ENCODE data around the gene C11orf68. TPM values are rescaled to one million over a fixed set of nuclear protein-coding genes. Genes with fewer than 3 reads are reported as not detected.

The C11orf68 gene
- total RNA-seq, 3 donors from 2014 or later (not counting 1 experiment from before 2014, with no cell fraction given), result 19.9 to 28.3 (median 20.7) TPM

GRCh38 chr11:65900125-65900898, 18.6 kb downstream of the C11orf68 start, which contains the start of gene FOSL1:
FOSL1 (minus strand) TSS chr11:65900388; CDS start chr11:65900339, 49 bp downstream.
- Histone ChIP-seq H3K4me3 (ENCODE audit: low read length) (peak within 1 kb of the TSS; percentile 30), H3K4me1 (ENCODE audit: control insufficient read depth, insufficient read depth, low read length) (peaks cover 38% of the 10 kb centered on the region), H3K27me3 (ENCODE audit: control insufficient read depth, insufficient read depth, low read length) (peaks cover 5% of the 10 kb centered on the region), H3K36me3 (ENCODE audit: control insufficient read depth, insufficient read depth, low read length) (no peaks in the 10 kb centered on the region), H3K27ac (ENCODE audit: low read length) (peak within 1 kb of the TSS; percentile 15), H3K9me3 (ENCODE audit: control insufficient read depth, insufficient read depth, low read length) (no peaks in the 10 kb centered on the region)
- ATAC-seq, result peak; percentile 66 to 86 (median 78)
- intact Hi-C loops (cut with micrococcal nuclease), result loop anchor here (1.0 kb wide), 1 partner anchor 10 kb away; the partner anchor contains the start of gene CCDC85B
- Mint-ChIP-seq H3K4me1 (peaks cover 12 to 23% of the 10 kb centered on the region in 2 donors), H3K36me3 (no peaks in the 10 kb centered on the region), H3K27ac (peak within 1 kb of the TSS; percentile 90 to 98), H3K9me3 (no peaks in the 10 kb centered on the region), H3K27me3 (ENCODE audit: low read depth in 2 of 2) (peaks cover 0 to 5% of the 10 kb centered on the region in 2 donors), H3K4me3 (peak within 1 kb of the TSS; percentile 72)
- DNase-seq, result peak; percentile 91 to 96
- 2% methylated on average over 80 of the region's 80 CpGs for WGBS (ENCODE audit: insufficient coverage)
- no peak for TF ChIP-seq CTCF (IDR thresholded peaks at IDR 0.05)

- Mint-ChIP-seq H3K4me1 (peaks cover 12 to 23% of the 10 kb centered on the region in 2 donors), H3K27ac (peak overlapping the region in 1 of 2 donors; percentile 98), H3K9me3 (no peaks in the 10 kb centered on the region), H3K36me3 (no peaks in the 10 kb centered on the region), H3K4me3 (peak overlapping the region; percentile 72), H3K27me3 (ENCODE audit: low read depth in 2 of 2) (peaks cover 0 to 5% of the 10 kb centered on the region in 2 donors)
- 3% methylated on average over 78 of the region's 78 CpGs for WGBS (ENCODE audit: insufficient coverage)
- ATAC-seq, result peak in 2 of 3 donors; percentile 37 to 42
- no peak overlapping the region for H3K27ac ChIP-seq (ENCODE audit: low read length)
- H3K9me3 ChIP-seq (ENCODE audit: control insufficient read depth, insufficient read depth, low read length), result no peaks in the 10 kb centered on the region
- TF ChIP-seq CTCF (IDR thresholded peaks at IDR 0.05), result no peak
- H3K27me3 ChIP-seq (ENCODE audit: control insufficient read depth, insufficient read depth, low read length), result peaks cover 5% of the 10 kb centered on the region
- peak; percentile 66 to 69 for DNase-seq
- intact Hi-C loops (cut with micrococcal nuclease), result loop anchor here (1.0 kb wide), 1 partner anchor 9 kb away; the partner anchor contains the start of gene CCDC85B
- peak overlapping the region; percentile 30 for H3K4me3 ChIP-seq (ENCODE audit: low read length)
- peaks cover 43% of the 10 kb centered on the region for H3K4me1 ChIP-seq (ENCODE audit: control insufficient read depth, insufficient read depth, low read length)
- no peaks in the 10 kb centered on the region for H3K36me3 ChIP-seq (ENCODE audit: control insufficient read depth, insufficient read depth, low read length)
These were observed 19.3 kb downstream of the C11orf68 start for GRCh38 chr11:65899356-65900124.

GRCh38 chr11:65898656-65899355, 20.1 kb downstream of the C11orf68 start:
- Histone ChIP-seq H3K4me1 (ENCODE audit: control insufficient read depth, insufficient read depth, low read length) (peaks cover 50% of the 10 kb centered on the region), H3K36me3 (ENCODE audit: control insufficient read depth, insufficient read depth, low read length) (no peaks in the 10 kb centered on the region), H3K9me3 (ENCODE audit: control insufficient read depth, insufficient read depth, low read length) (no peaks in the 10 kb centered on the region), H3K27me3 (ENCODE audit: control insufficient read depth, insufficient read depth, low read length) (peaks cover 5% of the 10 kb centered on the region), H3K4me3 (ENCODE audit: low read length) (no peak overlapping the region), H3K27ac (ENCODE audit: low read length) (no peak overlapping the region)
- H3K27ac Mint-ChIP-seq, result peak overlapping the region; percentile 66 to 98
- ATAC-seq (no peak), DNase-seq (no peak)
- no peaks in the 10 kb centered on the region for H3K9me3 Mint-ChIP-seq
- no peaks in the 10 kb centered on the region for H3K36me3 Mint-ChIP-seq
- no peak for TF ChIP-seq CTCF (IDR thresholded peaks at IDR 0.05)
- intact Hi-C loops (cut with micrococcal nuclease), result no loop called here
- WGBS (ENCODE audit: insufficient coverage), result 30% methylated on average over 28 of the region's 28 CpGs
- H3K4me1 Mint-ChIP-seq, result peaks cover 18 to 31% of the 10 kb centered on the region in 2 donors
- H3K27me3 Mint-ChIP-seq (ENCODE audit: low read depth in 2 of 2), result peaks cover 0 to 5% of the 10 kb centered on the region in 2 donors
- H3K4me3 Mint-ChIP-seq, result peak overlapping the region; percentile 88
